Progenitor cell of endocrine pancreas (in vitro differentiated cells): ENCODE measurements around the gene PDE9A. TPM values are rescaled to one million over a fixed set of nuclear protein-coding genes. Genes with fewer than 3 reads are reported as not detected.

Source experiments
- DNase-seq: peaks from one replicate; pipeline ENCODE4 v3.0.0; 2021; ENCODE audit warnings: low spot score; ENCODE audit not compliant: unreplicated experiment
- H3K27ac Mint-ChIP-seq: 2 replicates; pipeline ENCODE4 v1.8.0; 2021; ENCODE audit warnings: mild to moderate bottlenecking, moderate library complexity, mixed read lengths
- H3K27me3 Mint-ChIP-seq: 2 replicates; pipeline ENCODE4 v1.8.0; 2021; ENCODE audit warnings: mixed read lengths
- H3K36me3 Mint-ChIP-seq: 2 replicates; pipeline ENCODE4 v1.8.0; 2022; ENCODE audit warnings: mixed read lengths; ENCODE audit not compliant: insufficient read depth
- H3K4me1 Mint-ChIP-seq: 2 replicates; pipeline ENCODE4 v1.8.0; 2021; ENCODE audit warnings: low read depth, mixed read lengths
- H3K4me3 Mint-ChIP-seq: 2 replicates; pipeline ENCODE4 v1.8.0; 2021; ENCODE audit warnings: low read depth, mild to moderate bottlenecking, moderate library complexity, mixed read lengths
- H3K9me3 Mint-ChIP-seq: 2 replicates; pipeline ENCODE4 v1.8.0; 2021; ENCODE audit warnings: low read depth, mixed read lengths
- CTCF ChIP-seq: fragments of 200-600 bp; sonication (generic); IDR thresholded peaks from one replicate; pipeline ENCODE4 v1.5.0; 2021; ENCODE audit warnings: antibody characterized with exemption, mild to moderate bottlenecking; ENCODE audit not compliant: unreplicated experiment
- total RNA-seq: library from RNA; stranded (reverse); gene quantifications from 2 replicates; pipeline ENCODE4 v1.2.1, GENCODE V29; 2021

PDE9A gene
- total RNA-seq, 1 donor from 2014 or later: 57.0 TPM

DNA sequence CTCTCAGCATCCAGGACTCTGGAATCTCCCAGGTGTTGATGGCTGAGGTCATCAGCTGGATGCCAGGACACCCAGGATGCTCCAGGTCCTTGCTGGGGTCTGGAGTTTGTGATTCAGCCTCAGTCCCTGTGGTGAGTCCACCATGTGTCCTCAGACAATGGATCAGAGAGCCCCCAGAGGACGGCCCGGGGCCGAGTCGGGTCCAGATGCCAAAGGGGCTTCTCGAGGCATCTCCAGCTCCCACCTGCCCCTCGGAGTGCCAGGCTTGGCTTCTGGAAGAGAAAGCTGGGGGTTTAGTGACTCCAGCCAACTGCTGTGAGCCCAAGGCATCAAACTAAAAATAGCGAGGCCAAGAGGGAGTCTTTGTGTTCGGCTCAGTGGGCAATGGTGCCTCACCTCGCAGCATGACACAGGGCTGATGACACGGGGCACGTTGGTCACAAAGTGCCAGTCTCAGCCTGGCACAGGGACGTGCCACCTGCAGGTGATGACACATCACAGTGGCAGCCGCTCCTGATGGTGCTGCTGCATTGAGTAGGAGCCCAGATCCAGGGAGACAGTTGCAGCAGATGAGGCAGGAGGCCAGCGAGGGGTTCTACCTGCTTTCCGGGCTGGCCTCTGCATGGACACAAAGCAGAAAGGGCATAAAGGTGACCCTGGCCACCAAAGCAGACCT, 10.6 kb downstream of the PDE9A start:
- Mint-ChIP-seq H3K36me3 (peaks cover 5% of the 10 kb centered on the region), H3K4me3 (no peak overlapping the region), H3K27ac (no peak overlapping the region), H3K4me1 (peaks cover 7% of the 10 kb centered on the region), H3K9me3 (no peaks in the 10 kb centered on the region), H3K27me3 (no peaks in the 10 kb centered on the region)
- no peak for DNase-seq
- TF ChIP-seq CTCF: no peak

DNA sequence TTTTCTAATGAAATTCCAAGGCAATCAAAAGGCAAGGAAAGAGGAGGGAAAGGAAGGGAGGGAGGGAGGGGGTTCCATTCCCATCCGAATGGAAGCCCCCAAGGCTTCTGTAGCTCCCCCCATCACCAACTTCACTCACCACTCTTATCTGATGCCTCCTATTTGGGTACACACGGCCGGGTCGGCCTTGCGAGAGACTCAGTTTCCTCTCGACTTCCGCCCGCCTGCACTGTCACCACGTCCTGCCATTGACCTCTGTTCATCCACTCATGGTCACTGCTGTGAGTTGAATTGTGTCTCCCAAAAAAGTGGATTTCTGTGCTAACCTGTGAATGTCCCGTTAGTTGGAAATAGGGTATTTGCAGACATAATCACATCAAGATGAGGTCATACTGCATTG, 11.2 kb downstream of the PDE9A start:
- Mint-ChIP-seq H3K4me3 (no peak overlapping the region), H3K36me3 (peaks cover 7% of the 10 kb centered on the region), H3K27me3 (no peaks in the 10 kb centered on the region), H3K4me1 (peaks cover 7% of the 10 kb centered on the region), H3K9me3 (no peaks in the 10 kb centered on the region), H3K27ac (no peak overlapping the region)
- no peak for TF ChIP-seq CTCF
- no peak for DNase-seq

DNA sequence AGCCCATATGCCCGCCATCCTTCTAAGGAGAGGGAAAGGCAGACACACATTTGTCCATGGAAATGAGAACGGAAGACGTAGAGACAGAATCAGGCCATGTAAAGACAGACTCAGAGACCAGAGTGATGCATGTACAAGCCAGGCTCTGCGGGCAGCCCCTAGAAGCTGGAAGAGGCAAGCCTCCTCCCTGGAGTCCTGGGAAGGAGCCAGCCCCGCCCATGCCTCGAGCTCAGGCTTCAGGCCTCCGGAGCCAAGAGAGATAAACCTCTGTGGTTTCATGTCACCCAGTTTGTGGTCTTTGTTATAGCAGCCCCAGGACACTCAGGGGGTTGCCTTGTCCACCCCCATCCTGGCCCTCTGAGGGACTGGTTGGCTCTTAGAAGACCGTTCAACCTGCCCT, 11.6 kb downstream of the PDE9A start:
- peaks cover 7% of the 10 kb centered on the region for H3K36me3 Mint-ChIP-seq
- no peak overlapping the region for H3K27ac Mint-ChIP-seq
- DNase-seq: no peak
- no peak overlapping the region for H3K4me3 Mint-ChIP-seq
- no peaks in the 10 kb centered on the region for H3K27me3 Mint-ChIP-seq
- H3K9me3 Mint-ChIP-seq: no peaks in the 10 kb centered on the region
- TF ChIP-seq CTCF: no peak
- peaks cover 7% of the 10 kb centered on the region for H3K4me1 Mint-ChIP-seq

GRCh38 chr21:42665484-42665883, 12.1 kb downstream of the PDE9A start:
- no peak overlapping the region for H3K27ac Mint-ChIP-seq
- no peak overlapping the region for H3K4me3 Mint-ChIP-seq
- no peak for TF ChIP-seq CTCF
- no peaks in the 10 kb centered on the region for H3K9me3 Mint-ChIP-seq
- H3K36me3 Mint-ChIP-seq: peaks cover 7% of the 10 kb centered on the region
- peaks cover 7% of the 10 kb centered on the region for H3K4me1 Mint-ChIP-seq
- no peaks in the 10 kb centered on the region for H3K27me3 Mint-ChIP-seq
- DNase-seq: no peak

DNA sequence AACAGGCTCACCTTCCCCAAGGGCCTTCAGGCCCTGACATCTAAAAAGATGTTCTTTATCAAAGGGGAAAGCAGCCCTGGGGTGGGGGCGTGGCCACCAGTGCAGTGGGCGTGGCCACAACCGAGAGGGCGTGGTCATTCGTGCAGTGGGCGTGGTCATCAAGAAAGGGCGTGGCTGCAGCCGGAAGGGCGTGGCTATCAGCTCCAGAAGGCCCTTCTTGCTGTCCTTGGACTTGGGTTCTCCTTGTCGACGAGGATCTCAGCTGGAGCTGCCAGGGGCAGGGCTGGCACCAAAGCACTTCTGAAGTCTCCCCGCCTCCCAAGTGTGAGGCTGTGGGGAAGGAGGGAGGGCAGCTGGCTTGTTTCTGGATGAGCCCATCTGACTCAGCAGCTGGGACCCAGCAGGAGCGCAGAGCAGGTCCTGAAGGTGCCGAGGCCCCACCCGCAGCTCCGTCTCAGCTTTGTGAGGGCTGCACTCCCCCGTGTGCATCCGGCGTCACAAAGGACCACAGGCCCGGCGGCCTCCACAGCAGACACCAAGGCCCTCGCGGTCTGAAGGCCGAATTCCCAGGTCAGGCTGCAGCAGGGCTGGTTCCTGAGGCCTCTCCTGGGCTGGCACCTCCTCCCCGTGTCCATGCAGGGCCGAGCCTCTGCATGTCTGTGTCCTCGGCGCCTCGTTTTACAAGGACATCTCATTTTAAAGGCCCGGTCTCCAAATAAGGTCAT, 12.8 kb downstream of the PDE9A start:
- H3K36me3 Mint-ChIP-seq: peaks cover 7% of the 10 kb centered on the region
- no peak overlapping the region for H3K4me3 Mint-ChIP-seq
- TF ChIP-seq CTCF: no peak
- peaks cover 7% of the 10 kb centered on the region for H3K4me1 Mint-ChIP-seq
- no peaks in the 10 kb centered on the region for H3K9me3 Mint-ChIP-seq
- H3K27ac Mint-ChIP-seq: no peak overlapping the region
- no peak for DNase-seq
- no peaks in the 10 kb centered on the region for H3K27me3 Mint-ChIP-seq
